Adrenal gland (tissue), 5 donors: ENCODE results near the gene INVS.

Experiments used
- CTCF ChIP-seq, 6 experiments: fragments of 450-650 bp in 4 of 6; fragments of 200-600 bp in 2 of 6; sonication (generic) in 1 of 6; IDR thresholded peaks; 1 replicate in 5 of 6; 2 replicates in 1 of 6; pipeline versions ENCODE4 v1.5.1 to v1.8.0; 2016 to 2021; ENCODE audit warnings: antibody characterized with exemption in 6 of 6, mild to moderate bottlenecking in 2 of 6, moderate library complexity in 1 of 6
- POLR2A ChIP-seq, 2 donors: fragments of 450-650 bp; IDR thresholded peaks; one replicate each; pipeline ENCODE4 v1.6.1; 2017; ENCODE audit warnings: antibody characterized with exemption in 2 of 2, mild to moderate bottlenecking in 2 of 2, moderate library complexity in 1 of 2
- donor health status: DM: no; HTN: no; CAD: no.

DNA sequence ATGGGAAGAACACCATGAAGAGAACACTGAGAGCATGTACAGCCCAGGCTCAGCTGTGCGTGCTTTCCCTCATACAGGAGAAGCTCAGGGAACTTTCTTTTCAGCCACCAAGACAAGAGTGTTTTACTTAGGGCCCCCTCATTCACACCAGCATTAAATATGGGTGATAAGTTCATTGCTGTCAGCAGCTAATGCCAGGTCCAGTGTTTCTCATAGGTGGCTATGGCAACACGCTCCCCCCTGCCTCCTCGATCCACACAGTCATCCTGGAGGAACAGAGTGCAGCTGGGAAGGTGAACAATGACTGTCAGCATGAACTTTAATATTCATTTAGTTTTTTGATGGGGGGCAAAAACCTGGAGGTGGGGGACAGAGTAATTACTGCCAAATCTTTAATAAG, 199.3 kb downstream of the INVS start:
- TF ChIP-seq CTCF (IDR thresholded peaks at IDR 0.05) (no peak), POLR2A (IDR thresholded peaks at IDR 0.05) (no peak)
